ENCODE results near the gene MYO10.
"Not testable (repeated sequence)": the region's sequence is repeated elsewhere in the genome, so short reads cannot be mapped to it uniquely, and the experiment has no call there.

Gene MYO10

DNA sequence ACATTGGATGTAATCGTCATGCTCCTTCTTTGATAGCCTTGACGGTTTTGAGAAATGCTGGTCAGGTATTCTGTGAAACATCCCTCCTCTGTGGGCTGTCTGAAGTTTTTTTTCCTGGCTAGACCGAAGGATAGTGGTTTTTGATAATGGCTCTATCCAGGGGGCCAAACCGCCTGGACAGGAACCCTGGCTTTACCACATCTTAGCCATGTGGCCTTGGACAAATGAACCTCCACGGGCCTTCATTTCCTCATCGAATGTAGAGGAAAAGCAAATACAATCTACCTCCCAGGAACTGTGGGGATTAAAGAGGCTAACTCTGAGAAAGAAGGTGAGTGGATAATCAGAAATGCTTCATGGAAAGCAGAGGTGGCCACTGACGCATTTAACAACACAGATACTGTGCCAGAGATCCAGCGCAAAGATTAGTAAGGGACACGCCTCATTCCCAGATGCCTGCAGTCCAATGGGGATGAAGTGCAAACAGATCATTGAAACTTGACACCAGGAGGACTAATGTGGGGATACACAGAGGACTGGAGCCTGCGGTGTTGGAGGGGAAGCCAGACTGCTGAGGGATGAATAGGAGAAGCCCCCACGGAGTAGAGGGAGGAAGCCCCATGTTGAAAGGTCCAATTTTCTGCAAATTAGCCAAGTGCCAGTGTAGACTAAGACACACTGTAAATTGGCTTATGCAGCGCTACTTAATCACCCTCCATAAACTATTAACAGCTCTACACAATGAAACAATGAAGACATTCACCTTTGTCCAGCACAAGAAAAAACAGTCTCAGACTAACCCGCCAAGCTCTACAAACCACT is 41.6 kb downstream of the MYO10 start:
- DNase-seq: no peak
- intact Hi-C loops (cut with DNase I): no loop called here

DNA sequence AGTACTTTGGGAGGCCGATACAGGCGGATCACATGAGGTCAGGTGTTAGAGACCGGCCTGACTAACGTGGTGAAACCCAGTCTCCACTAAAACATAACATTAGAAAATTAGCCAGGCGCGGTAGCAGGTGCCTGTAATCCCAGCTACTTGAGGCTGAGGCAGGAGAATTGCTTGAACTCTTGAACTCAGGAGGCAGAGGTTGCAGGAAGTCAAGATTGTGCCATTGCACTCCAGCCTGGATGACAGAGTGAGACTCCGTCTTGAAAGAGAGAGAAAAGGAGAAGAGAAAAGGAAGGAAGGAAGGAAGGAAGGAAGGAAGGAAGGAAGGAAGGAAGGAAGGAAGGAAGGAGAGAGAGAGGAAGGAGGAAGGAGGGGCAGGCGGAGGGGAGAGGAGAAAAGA is 45.1 kb downstream of the MYO10 start:
- no peak for DNase-seq

DNA sequence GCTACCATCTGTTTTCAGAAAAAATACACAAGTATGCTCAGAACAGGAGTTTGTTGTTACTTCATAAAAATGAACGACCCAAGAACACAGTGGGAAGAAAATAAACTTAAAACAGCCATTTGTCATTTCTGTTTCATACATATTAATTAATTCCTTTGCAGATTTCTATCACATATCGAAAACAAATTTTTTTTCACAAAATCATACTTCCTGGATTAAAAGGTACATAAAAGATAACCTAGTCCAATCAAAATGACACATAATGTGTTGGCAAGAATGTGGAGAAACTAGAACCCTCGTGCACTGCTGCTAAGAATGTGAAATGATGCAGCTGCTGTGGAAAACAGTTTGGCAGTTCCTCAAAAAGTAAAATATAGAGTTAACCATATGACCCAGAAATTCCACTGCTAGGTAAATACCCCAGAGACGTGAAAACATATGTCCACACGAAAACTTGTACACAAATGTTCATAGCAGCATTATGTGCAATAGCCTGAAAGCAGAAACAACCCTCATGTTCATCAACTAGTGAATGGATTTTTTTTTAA is 46.0 kb downstream of the MYO10 start:
- intact Hi-C loops (cut with DNase I): no loop called here
- DNase-seq: no peak

More for the DNA sequence above, 45.1 kb downstream of the MYO10 start:
- intact Hi-C loops (cut with DNase I): no loop called here

DNA sequence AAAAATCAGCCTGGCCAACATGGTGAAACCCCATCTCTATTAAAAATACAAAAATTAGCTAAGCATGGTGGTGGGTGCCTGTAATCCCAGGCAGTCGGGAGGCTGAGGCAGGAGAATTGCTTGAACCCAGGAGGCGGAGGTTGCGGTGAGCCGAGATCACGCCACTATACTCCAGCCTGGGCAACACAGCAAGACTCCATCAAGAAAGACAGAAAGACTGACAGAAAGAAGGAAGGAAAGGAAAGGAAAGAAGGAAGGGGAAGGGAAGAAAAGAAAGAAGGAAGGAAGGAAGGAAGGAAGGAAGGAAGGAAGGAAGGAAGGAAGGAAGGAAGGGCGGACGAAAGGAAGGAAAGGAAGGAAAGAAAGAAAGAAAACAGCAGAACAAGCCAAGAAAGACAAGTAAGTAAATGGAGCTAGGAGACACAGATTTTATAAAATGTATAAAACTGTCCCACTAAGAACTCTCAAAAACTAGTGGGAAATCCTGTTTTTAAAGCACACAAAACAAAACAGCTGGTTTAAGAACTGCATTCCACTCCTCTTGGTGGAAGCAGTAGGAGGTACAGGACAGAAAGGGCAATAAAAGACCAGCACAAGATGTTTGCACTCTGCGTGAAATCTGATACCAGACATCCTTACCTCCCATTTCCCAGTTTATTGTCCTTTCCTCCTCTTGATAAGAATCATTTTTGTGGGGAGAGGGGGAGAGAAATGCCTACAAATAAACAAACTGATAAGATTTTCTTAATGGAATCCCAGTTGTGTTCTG is 46.7 kb downstream of the MYO10 start:
- intact Hi-C loops (cut with DNase I): no loop called here
- no peak for DNase-seq

DNA sequence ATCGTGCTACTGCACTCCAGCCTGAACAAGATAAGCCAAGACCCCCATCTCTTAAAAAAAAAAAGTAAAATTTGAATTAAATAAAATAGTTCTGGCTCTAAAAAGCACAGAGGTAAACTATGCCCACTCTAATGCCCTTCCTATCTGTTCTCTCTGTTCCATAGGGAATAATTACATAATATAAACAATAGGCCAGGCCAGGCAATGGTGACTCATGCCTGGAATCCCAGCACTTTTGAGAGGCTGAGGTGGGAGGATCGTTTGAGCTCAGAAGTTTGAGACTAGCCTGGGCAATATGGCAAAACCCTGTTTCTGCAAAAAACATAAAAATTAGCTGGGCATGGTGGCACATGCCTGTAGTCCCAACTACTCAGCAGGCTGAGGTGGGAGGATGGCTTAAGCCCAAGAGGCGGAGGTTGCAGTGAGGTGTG is 47.4 kb downstream of the MYO10 start:
- intact Hi-C loops (cut with DNase I): no loop called here

GRCh38 chr5:16886793-16887345 is 49.2 kb downstream of the MYO10 start:
- DNase-seq: no peak
- intact Hi-C loops (cut with DNase I): no loop called here

More for the DNA sequence above, 47.4 kb downstream of the MYO10 start:
- DNase-seq: no peak

DNA sequence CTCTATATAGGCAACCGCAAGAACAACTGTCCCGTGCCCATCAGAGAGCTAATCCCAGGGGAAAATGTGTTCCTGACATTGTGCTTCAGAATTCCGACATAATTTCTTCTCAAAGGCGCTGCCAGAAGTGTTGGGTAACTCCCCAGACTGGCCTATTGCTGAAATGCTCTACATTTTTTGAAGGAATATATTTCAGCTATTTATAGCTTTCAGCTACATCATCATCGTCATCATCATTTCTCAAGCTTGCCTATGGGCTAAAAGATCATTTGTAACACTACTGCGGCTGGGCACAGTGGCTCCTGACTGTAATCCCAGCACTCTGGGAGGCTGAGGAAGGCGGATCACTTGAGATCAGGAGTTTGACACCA is 49.7 kb downstream of the MYO10 start:
- intact Hi-C loops (cut with DNase I): no loop called here
- DNase-seq: no peak

GRCh38 chr5:16885635-16886365 is 50.3 kb downstream of the MYO10 start:
- intact Hi-C loops (cut with DNase I): no loop called here
- no peak for DNase-seq

- intact Hi-C loops (cut with DNase I): no loop called here
- no peak for DNase-seq
These were observed 51.5 kb downstream of the MYO10 start for GRCh38 chr5:16884595-16884994.

DNA sequence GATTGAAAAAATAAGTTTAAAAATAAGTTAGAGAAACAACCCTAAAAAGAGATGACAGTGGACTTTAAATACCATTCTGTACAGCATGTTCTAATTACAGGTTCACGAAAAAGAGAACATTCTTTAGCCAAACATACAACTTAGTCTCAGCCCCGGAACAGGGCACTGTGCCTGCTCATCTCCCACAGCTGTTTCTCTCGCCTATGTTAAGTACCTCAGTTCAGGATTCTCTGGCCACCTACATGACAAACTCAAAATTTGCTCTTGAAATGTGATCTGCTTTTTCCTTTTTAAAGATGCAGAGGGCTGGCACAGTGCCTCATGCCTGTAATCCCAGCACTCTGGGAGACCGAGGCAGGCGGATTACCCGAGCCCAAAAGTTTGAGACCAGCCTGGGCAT is 52.3 kb downstream of the MYO10 start:
- DNase-seq: no peak
- intact Hi-C loops (cut with DNase I): no loop called here

DNA sequence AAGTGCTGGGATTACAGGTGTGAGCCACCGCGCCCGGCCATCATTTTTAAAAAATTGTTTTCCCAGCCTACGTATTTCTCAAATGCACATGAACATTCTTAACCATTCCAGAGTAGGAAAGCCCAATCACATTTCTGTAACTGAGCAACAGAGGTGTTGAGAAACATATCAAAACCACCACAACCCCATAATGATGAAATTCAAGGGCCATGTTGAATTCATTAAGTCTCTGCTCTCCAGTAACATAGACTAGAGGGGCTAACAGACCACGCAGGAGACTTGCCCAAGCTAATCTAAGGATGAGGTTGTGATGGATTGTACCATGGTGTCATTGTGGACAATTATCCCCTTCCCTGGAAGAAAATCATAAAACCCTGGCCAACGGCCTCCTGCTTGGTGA is 52.9 kb downstream of the MYO10 start:
- no peak for DNase-seq
- intact Hi-C loops (cut with DNase I): no loop called here

DNA sequence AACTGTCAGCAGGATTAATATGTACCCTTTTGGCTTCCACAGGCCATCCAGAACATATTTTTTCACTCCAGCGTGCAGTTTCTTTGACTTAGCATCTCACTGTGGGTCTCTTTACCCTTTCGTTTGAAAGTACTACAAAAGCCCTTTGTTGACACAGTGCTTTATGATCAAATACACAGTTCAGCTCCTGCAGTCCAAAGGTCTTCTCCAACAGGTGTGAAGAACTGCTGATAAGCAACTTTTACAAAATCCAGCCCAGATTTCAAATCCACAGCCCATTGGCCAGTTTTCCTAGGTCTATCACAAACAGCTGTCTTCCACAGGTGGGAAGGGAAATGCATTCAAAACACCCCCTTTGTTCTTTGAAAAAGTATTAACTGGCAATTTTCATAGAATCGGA is 54.8 kb downstream of the MYO10 start:
- intact Hi-C loops (cut with DNase I): no loop called here
- DNase-seq: no peak

DNA sequence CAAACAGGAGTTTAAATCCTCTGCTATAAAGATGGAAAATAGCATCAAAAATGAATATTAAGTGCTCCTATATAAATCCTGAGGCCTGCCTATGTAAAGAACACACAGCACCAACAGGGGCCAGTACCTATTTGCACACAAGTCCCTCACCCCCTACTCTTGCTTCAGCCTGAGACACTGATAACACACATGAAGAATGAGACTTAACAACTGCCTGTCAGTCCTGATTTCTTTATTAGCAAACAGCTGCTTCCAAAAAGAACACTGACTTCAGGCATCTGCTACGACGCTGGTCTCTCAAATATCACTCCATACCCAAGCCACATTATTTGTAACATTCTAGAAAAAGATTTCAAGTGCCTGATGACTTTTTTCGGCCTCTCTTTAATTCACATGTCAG is 55.5 kb downstream of the MYO10 start:
- intact Hi-C loops (cut with DNase I): no loop called here
- DNase-seq: no peak

GRCh38 chr5:16879650-16880049 is 56.4 kb downstream of the MYO10 start:
- DNase-seq: no peak
- intact Hi-C loops (cut with DNase I): no loop called here

DNA sequence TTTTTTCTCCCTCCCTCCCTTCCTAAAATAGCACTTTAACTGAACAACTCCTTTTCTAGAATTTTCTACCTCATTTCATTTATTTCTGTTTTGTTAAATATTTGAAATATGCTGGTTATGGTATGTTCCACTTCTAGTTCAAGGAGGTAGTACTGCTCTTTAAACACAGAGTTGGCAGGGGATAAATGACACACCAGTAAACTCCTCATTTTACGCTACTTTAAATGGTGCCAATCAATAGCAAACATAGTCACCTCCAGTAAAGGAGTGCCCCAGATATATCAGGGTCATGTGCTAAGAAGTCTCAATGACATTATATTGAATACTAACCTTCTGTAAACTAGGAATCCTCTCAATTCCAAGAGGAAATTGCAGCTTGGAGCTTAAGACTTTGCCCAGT is 56.9 kb downstream of the MYO10 start:
- no peak for DNase-seq
- intact Hi-C loops (cut with DNase I): no loop called here

DNA sequence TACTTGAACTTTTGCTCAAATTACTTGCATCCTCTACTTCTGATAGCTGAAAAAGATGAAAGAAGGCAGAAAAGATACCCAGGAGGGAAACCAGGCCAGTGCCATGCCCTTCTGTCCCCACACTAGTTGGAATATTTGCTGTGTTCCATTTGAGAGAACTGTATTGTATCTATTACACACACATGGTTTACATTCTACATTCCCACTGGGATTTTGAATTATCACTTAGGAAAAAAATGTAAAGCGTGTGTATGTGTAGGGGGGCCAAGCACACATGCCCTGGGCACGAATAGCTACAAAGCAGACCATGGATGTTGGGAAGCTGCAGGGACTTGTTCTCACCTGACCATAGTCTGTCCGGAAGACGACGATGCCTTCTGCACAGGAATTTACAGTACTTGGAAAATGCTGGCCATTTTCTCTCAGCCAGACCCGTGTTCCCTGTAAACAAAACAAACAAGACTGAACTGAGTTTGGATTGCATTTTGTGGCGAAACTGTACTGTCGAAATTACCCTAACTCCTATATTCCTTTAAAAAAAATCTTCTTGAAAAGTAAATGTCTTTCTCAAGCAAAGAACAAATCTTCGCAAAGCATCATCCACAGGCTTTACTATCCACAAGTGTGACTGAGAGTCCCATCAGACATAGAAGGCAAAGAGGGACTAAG is 58.7 kb downstream of the MYO10 start:
- no peak for DNase-seq
- intact Hi-C loops (cut with DNase I): no loop called here

DNA sequence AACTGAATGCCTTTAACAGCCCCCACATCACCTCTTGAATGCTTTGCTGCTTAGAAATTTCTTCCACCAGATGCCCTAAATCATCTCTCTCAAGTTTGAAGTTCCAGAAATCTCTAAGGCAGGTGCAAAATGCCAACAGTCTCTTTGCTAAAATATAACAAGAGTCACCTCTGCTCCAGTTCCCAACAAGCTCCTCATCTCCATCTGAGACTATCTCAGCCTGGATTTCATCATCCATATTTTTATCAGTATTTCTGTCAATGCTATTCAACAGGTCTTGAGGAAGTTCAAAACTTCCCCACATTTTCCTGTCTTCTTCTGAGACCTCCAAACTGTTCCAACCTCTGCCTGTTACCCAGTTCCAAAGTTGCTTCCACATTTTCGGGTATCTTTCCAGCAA is 61.7 kb downstream of the MYO10 start:
- intact Hi-C loops (cut with DNase I); DNase-seq: not testable (repeated sequence)

DNA sequence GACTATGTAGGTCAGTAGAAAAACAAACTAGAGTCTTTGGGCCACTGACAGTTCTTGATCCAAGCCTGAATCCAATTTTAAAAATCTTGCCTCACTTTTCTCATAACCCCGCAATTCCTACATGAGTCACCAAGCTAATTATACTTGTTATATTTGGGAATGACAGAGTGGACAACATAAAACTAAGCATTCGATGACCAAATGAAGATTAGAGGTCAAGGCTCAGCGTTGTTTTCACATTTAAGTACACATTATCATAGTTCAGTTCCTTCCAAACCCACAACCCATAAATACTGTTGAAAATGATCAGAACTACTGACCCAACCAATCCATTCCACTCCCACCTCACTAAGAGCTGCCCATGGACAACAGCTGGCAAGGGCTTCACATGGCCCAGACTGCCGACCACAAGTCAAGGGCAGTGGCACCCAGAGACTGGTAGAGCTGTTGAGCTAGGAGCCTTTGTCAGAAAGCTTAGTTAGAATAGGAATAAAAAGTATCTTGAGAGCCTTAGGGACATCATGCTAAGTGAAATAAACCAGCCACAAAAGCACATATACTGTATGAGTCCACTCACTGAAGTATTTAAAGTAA is 64.2 kb downstream of the MYO10 start:
- intact Hi-C loops (cut with DNase I): no loop called here
- no peak for DNase-seq

DNA sequence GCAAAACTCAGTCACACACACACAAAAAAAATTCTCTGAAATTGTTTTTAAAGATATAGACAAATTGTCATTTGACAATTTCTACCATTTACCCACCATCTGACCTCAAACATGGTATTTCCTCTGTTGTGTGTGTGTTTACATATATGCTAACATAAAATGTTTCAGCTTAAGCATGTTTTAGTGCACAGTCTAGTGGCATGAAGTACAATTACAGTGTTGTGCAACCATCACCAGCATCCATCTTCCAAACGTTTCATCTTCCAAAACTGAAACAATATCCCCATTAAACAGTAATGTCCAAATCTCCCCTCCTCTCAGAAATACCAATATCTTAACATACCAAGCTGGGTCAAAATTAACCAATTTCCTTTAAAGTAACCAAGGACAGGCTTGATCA is 65.2 kb downstream of the MYO10 start:
- DNase-seq: no peak

More for the DNA sequence above, 65.2 kb downstream of the MYO10 start:
- intact Hi-C loops (cut with DNase I): no loop called here

Data from head of caudate nucleus (tissue), 42 donors.